Activated CD8-positive, alpha-beta memory T cell treated with anti-CD3 and anti-CD28 coated beads for 36 hours (primary cell): ENCODE measurements around the gene ADAMTS2. TPM values are rescaled to one million over a fixed set of nuclear protein-coding genes. Genes with fewer than 3 reads are reported as not detected.
"Not testable (repeated sequence)": the region's sequence is repeated elsewhere in the genome, so short reads cannot be mapped to it uniquely, and the experiment has no call there.

Source experiments
- CTCF ChIA-PET: fragments of 350-600 bp; sonication (Branson Sonifier 250); formaldehyde crosslinking; loops from one replicate; lab custom pipeline; 2021; ENCODE audit warnings: antibody characterized with exemption; lab: Charles Lee
- POLR2A ChIA-PET: fragments of 350-600 bp; sonication (Branson Sonifier 250); formaldehyde crosslinking; loops from one replicate; lab custom pipeline; 2021; ENCODE audit warnings: antibody characterized with exemption; lab: Charles Lee
- total RNA-seq, 2 experiments: library from RNA; stranded (reverse); gene quantifications; one replicate each; pipeline ENCODE4 v1.2.3, GENCODE V29; 2021

Gene ADAMTS2
- total RNA-seq, 2 experiments from 2014 or later, result not detected

- POLR2A ChIA-PET, result no interaction called here
- CTCF ChIA-PET, result no interaction called here
These were observed 115.9 kb downstream of the ADAMTS2 start for GRCh38 chr5:179229331-179229831.

GRCh38 chr5:179228341-179229121 lies 116.7 kb downstream of the ADAMTS2 start:
- ChIA-PET CTCF (no interaction called here), POLR2A (no interaction called here)

- ChIA-PET POLR2A (no interaction called here), CTCF (no interaction called here)
These were observed 117.5 kb downstream of the ADAMTS2 start for GRCh38 chr5:179227580-179228311.

GRCh38 chr5:179227229-179227579 lies 118.1 kb downstream of the ADAMTS2 start:
- ChIA-PET CTCF (no interaction called here), POLR2A (no interaction called here)

DNA sequence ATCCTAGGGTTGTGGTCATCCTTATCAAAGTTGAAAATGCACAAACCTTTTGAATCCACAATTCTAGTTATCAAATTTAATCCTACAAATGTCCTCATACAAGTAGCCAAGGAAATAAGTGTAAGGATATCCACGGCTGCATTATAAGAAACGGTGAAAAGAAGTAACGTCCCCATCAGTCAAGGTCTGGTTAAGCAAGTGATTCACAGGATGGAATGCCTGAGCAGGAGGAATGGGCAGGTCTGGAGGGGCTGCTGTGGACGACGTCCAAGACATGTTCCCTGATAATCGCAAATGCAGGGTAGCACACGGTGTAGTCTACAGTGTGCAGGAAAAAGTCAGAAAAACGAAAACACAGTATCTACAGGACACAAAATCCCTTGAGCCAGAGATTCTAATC lies 118.6 kb downstream of the ADAMTS2 start:
- POLR2A ChIA-PET, result no interaction called here

DNA sequence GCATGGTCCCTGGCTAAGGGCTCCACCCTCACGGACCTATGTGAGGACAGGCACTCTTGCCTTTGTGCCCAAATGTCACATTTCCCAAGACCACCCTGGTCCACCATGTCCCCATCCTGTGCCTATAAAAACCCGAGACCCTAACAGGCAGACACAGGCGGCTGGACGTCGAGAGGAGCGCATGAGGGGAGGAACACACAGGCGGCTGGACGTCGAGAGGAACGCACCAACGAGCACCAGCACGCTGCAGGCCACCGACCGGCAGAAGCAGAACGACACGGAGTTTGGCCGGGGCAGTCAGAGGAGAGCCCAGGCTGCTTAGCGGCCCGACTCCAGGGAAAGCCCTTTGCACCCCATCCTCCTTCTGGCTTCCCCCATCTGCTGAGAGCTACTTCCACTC lies 119.9 kb downstream of the ADAMTS2 start:
- CTCF ChIA-PET, result no interaction called here
- POLR2A ChIA-PET, result no interaction called here

More for the DNA sequence above, 118.6 kb downstream of the ADAMTS2 start:
- CTCF ChIA-PET, result no interaction called here

- ChIA-PET POLR2A (no interaction called here), CTCF (no interaction called here)
These were observed 120.5 kb downstream of the ADAMTS2 start for GRCh38 chr5:179224741-179225140.

GRCh38 chr5:179223961-179224360 lies 121.3 kb downstream of the ADAMTS2 start:
- ChIA-PET POLR2A (no interaction called here), CTCF (no interaction called here)

DNA sequence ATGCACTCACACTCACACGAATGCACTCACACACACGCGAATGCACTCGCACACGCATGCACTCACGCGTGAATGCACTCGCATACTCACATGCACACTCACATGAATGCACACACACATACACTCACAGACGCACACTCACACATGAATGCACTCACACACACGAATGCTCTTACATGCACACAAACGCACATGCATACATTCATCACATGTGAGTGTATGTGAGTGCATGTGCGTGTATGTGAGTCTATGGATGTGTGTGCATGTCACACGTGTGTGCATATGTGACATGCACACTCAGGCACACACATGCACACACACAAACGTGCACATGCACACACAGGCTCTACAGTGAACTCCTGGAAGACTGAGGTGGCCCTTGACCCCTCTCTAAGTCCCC lies 121.7 kb downstream of the ADAMTS2 start:
- ChIA-PET CTCF (no interaction called here), POLR2A (no interaction called here)

DNA sequence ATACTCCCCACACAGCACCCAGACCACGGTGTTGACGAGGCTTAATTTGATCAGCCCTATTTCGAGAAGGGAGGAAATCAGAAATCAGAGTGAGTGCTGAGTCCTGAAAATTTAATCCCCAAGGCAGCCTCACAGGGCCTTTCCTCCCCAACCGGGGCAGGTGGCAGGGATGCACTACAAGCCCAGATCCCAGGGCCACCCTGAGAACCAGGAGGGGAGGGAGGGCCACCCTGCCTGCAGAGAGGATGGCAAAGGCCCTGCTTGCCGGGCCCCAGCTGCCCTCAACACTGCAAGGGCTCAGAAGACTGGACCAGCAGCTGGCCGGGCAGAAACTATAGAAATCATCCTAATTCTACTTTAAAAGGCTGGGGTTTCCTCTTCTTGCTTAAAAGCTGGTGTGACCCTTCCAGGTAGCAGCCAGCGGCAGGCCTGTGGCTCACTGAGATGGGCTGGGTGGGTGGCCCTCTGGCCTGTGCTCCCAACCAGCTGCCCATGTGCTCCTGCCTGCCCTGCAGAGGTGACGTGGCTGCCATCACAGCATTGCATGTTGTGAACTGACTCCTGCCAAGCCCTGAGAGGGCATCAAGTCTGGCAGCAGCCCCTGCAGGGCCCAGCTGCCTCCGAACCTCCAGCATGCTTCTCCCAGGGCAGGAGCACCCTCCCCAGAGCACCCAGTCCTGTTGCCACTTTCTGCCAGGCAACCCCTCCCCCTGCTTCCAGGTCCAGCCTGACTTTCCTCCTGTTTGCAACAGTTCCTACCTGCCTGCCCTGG lies 122.8 kb downstream of the ADAMTS2 start:
- ChIA-PET CTCF (no interaction called here), POLR2A (no interaction called here)

DNA sequence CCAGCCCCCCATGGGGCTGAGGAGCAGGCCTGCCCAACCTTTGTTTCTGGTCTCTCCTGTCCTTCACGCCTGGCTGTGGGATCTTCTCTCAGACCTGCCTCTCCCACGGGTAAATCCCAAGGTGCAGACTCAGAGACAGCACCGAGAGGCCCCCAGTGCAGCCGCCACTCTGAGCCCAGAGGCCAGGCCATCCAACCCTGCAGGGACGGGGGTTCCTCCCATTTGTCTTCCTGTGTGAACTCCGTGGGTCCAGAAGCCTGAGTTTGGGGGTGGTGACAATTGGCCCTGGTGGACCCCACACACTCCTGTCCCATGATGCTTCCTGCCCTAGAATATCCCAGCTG lies 123.4 kb downstream of the ADAMTS2 start:
- CTCF ChIA-PET, result no interaction called here
- POLR2A ChIA-PET, result no interaction called here

GRCh38 chr5:179221196-179221876 lies 123.9 kb downstream of the ADAMTS2 start:
- CTCF ChIA-PET, result no interaction called here
- POLR2A ChIA-PET, result no interaction called here

DNA sequence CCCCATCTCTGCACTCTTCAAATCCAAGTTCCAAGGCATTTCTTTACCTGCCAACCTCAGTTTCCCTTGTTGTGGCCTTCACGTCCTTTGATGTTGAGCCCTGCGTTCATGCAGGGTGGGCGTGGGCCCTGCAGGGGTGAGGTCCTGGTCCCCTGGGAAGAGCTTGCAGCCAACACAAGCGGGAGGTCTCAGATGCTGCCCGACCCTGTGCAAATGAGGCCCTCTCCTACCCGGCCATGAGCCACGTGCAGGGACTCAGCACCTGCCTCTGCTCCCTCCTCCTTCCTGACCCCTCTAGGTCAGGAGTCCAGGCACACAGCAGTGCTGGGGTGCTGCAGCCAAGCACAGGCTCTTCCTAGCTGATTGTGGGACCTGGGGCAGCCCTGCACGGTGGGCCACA lies 124.5 kb downstream of the ADAMTS2 start:
- ChIA-PET CTCF (no interaction called here), POLR2A (no interaction called here)

GRCh38 chr5:179219661-179220620 lies 125.3 kb downstream of the ADAMTS2 start:
- ChIA-PET POLR2A (no interaction called here), CTCF (no interaction called here)

GRCh38 chr5:179218943-179219330 lies 126.3 kb downstream of the ADAMTS2 start:
- ChIA-PET POLR2A (no interaction called here), CTCF (no interaction called here)

GRCh38 chr5:179217956-179218942 lies 127.0 kb downstream of the ADAMTS2 start:
- POLR2A ChIA-PET, result no interaction called here

DNA sequence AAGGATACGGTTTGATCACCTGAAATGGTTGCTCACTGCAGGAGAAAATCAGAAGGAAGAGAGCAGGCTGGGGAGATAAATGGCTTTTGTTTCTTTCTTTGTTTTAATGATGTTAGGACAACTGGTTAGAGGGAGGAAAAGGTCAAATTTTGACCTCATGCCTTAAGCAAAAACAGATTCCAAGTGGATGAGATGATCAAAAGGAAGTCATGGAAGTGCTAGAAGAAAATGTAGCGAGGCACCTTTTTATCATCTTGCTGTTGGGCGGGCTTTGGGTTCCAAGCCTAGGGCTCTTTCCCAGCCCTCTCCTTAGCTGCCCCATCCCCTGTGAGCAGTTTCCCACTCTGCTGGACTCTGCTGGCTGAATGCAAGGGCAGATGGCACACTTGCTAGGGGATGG lies 127.9 kb downstream of the ADAMTS2 start:
- ChIA-PET POLR2A (no interaction called here), CTCF (no interaction called here)

More at GRCh38 chr5:179217956-179218942, 127.0 kb downstream of the ADAMTS2 start:
- CTCF ChIA-PET, result no interaction called here

GRCh38 chr5:179216381-179216780 lies 128.9 kb downstream of the ADAMTS2 start:
- CTCF ChIA-PET, POLR2A ChIA-PET: not testable (repeated sequence)
